Hepatocyte (in vitro differentiated cells): ENCODE results near the gene CHMP5. TPM values are rescaled to one million over a fixed set of nuclear protein-coding genes. Genes with fewer than 3 reads are reported as not detected.

Source experiments
- DNase-seq: peaks from one replicate; pipeline ENCODE4 v3.0.0-alpha.2; 2016; ENCODE audit warnings: low spot score
- H2AFZ ChIP-seq: fragments of 200-600 bp; sonication (generic); 2 replicates; pipeline ENCODE4 v1.6.0; 2016; ENCODE audit warnings: antibody characterized with exemption, mild to moderate bottlenecking
- H3K27ac ChIP-seq: fragments of 200-600 bp; sonication (generic); 2 replicates; pipeline ENCODE4 v1.5.1; 2016; ENCODE audit warnings: mild to moderate bottlenecking
- H3K27me3 ChIP-seq: fragments of 200-600 bp; sonication (generic); 2 replicates; pipeline ENCODE4 v1.6.1; 2016
- H3K36me3 ChIP-seq: fragments of 200-600 bp; sonication (generic); replicated peaks from 2 replicates; pipeline ENCODE4 v1.5.1; 2016; ENCODE audit warnings: low read depth; ENCODE audit not compliant: insufficient read depth
- H3K4me1 ChIP-seq: fragments of 200-600 bp; sonication (generic); 2 replicates; pipeline ENCODE4 v1.5.1; 2016; ENCODE audit warnings: mild to moderate bottlenecking, moderate library complexity; ENCODE audit not compliant: insufficient read depth
- H3K4me2 ChIP-seq: fragments of 200-600 bp; sonication (generic); 2 replicates; pipeline ENCODE4 v1.6.0; 2016
- H3K4me3 ChIP-seq: fragments of 200-600 bp; sonication (generic); 2 replicates; pipeline ENCODE4 v1.5.1; 2016; ENCODE audit warnings: mild to moderate bottlenecking
- H3K79me2 ChIP-seq: fragments of 200-600 bp; sonication (generic); 2 replicates; pipeline ENCODE4 v1.6.0; 2017; ENCODE audit warnings: mild to moderate bottlenecking
- H3K9me2 ChIP-seq: fragments of 200-600 bp; sonication (generic); replicated peaks from 2 replicates; pipeline ENCODE4 v1.6.0; 2017; ENCODE audit warnings: mild to moderate bottlenecking; ENCODE audit not compliant: insufficient read depth
- H3K9me3 ChIP-seq: fragments of 200-600 bp; sonication (generic); 2 replicates; pipeline ENCODE4 v1.5.1; 2016; ENCODE audit warnings: low read depth, mild to moderate bottlenecking
- H4K20me1 ChIP-seq: fragments of 200-600 bp; sonication (generic); 2 replicates; pipeline ENCODE4 v1.6.0; 2016; ENCODE audit warnings: mild to moderate bottlenecking; ENCODE audit not compliant: insufficient read depth, poor library complexity, severe bottlenecking
- EZH2 ChIP-seq: fragments of 200-600 bp; sonication (generic); IDR thresholded peaks from 2 replicates; pipeline ENCODE4 v1.6.1; 2016; ENCODE audit warnings: antibody characterized with exemption, mild to moderate bottlenecking, borderline replicate concordance
- EZH2phosphoT487 ChIP-seq: fragments of 200-600 bp; sonication (generic); IDR thresholded peaks from one replicate; pipeline ENCODE4 v1.6.1; 2018; ENCODE audit warnings: antibody characterized with exemption, mild to moderate bottlenecking, low read depth, moderate library complexity; ENCODE audit not compliant: unreplicated experiment, severe bottlenecking
- WGBS: methylation state at CpG from one replicate; pipeline ENCODE4 v1.1.6; 2016; ENCODE audit warnings: low lambda C conversion rate; ENCODE audit errors: missing lambda C conversion rate; 5-methylcytosine and 5-hydroxymethylcytosine counted together
- polyA plus RNA-seq: library from polyadenylated mRNA; unstranded; fragments of >200 nt; fragmentation: Nextera tagmentation; extraction: Ambion mirVana; gene quantifications from 2 replicates; pipeline ENCODE4 v1.2.1, GENCODE V29; 2016
- total RNA-seq: library from RNA; depleted of rRNA; stranded (reverse); fragments of >200 nt; gene quantifications from 2 replicates; pipeline ENCODE4 v1.2.3, GENCODE V29; 2014
- TF ChIP-seq, protein P1 (sequence below): fragments of 200-600 bp; sonication (generic); IDR thresholded peaks from 2 replicates; pipeline ENCODE4 v1.5.1; 2016; ENCODE audit warnings: antibody characterized with exemption, mild to moderate bottlenecking; ENCODE audit not compliant: poor library complexity

CHMP5 gene
- total and polyA plus RNA-seq, 2 experiments from 2014 or later, result 91.5 to 109 TPM

DNA sequence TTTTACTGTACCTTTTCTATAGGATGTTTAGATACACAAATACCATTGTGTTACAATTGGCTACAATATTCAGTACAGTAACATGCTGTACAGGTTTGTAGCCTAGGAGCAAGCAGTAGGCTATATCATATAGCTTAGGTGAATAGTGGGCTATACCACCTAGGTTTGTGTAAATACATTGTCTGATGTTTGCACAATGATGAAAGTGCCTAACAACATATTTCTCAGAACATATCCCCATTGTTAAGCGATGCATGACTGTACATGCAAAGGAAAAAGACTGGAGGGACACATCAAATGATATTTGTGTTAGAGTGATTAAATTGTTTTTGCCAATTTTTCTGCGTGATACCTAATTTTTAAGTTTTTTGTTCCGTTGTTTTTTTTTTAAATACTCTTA, 5.3 kb downstream of the CHMP5 start:
- H4K20me1 ChIP-seq, result no peaks in the 10 kb centered on the region
- no peak for DNase-seq
- H3K4me3 ChIP-seq, result no peak overlapping the region
- peaks cover 3% of the 10 kb centered on the region for H3K36me3 ChIP-seq
- H3K9me3 ChIP-seq, result no peaks in the 10 kb centered on the region
- WGBS, result 98% methylated on average over 3 of the region's 3 CpGs
- TF ChIP-seq, protein P1, sequence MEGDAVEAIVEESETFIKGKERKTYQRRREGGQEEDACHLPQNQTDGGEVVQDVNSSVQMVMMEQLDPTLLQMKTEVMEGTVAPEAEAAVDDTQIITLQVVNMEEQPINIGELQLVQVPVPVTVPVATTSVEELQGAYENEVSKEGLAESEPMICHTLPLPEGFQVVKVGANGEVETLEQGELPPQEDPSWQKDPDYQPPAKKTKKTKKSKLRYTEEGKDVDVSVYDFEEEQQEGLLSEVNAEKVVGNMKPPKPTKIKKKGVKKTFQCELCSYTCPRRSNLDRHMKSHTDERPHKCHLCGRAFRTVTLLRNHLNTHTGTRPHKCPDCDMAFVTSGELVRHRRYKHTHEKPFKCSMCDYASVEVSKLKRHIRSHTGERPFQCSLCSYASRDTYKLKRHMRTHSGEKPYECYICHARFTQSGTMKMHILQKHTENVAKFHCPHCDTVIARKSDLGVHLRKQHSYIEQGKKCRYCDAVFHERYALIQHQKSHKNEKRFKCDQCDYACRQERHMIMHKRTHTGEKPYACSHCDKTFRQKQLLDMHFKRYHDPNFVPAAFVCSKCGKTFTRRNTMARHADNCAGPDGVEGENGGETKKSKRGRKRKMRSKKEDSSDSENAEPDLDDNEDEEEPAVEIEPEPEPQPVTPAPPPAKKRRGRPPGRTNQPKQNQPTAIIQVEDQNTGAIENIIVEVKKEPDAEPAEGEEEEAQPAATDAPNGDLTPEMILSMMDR, result no peak
- TF ChIP-seq EZH2phosphoT487, result no peak
- TF ChIP-seq EZH2, result no peak
- no peaks in the 10 kb centered on the region for H3K27me3 ChIP-seq
- peaks cover 7% of the 10 kb centered on the region for H3K4me1 ChIP-seq
- no peak overlapping the region for H3K27ac ChIP-seq
- H3K4me2 ChIP-seq, result no peak overlapping the region
- H3K79me2 ChIP-seq, result peaks cover 39% of the 10 kb centered on the region
- H2AFZ ChIP-seq, result no peak overlapping the region
- H3K9me2 ChIP-seq, result no peaks in the 10 kb centered on the region

DNA sequence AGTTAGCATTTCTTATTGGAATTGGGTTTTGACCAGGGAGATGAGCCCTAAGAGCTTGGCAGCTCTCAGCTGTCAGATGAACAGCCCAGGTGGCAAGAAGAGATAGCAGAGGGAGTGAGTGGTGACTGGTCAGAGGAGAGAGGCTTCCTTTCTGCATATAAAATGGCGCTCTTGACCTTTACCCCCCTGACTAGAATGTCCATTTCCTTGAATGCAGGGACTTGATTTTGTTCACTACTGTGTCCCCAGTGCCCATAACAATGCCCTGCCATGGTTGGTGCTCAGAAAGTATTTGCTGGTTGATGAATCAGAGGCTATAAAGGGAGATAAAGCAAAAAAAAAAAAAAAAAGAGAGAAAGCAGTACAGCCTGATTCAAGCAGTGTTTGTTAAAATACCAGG, 7.2 kb downstream of the CHMP5 start:
- TF ChIP-seq, protein P1, result no peak
- TF ChIP-seq EZH2phosphoT487 (no peak), EZH2 (no peak)
- WGBS, result 76% methylated on average over 1 of the region's 1 CpG
- Histone ChIP-seq H3K79me2 (peaks cover 22% of the 10 kb centered on the region), H3K36me3 (peaks cover 3% of the 10 kb centered on the region), H3K27ac (peak overlapping the region; percentile 69), H3K4me3 (no peak overlapping the region), H4K20me1 (no peaks in the 10 kb centered on the region), H3K9me3 (no peaks in the 10 kb centered on the region), H3K4me2 (no peak overlapping the region), H3K27me3 (no peaks in the 10 kb centered on the region), H3K4me1 (no peaks in the 10 kb centered on the region), H2AFZ (no peak overlapping the region), H3K9me2 (no peaks in the 10 kb centered on the region)
- DNase-seq, result peak; percentile 26

DNA sequence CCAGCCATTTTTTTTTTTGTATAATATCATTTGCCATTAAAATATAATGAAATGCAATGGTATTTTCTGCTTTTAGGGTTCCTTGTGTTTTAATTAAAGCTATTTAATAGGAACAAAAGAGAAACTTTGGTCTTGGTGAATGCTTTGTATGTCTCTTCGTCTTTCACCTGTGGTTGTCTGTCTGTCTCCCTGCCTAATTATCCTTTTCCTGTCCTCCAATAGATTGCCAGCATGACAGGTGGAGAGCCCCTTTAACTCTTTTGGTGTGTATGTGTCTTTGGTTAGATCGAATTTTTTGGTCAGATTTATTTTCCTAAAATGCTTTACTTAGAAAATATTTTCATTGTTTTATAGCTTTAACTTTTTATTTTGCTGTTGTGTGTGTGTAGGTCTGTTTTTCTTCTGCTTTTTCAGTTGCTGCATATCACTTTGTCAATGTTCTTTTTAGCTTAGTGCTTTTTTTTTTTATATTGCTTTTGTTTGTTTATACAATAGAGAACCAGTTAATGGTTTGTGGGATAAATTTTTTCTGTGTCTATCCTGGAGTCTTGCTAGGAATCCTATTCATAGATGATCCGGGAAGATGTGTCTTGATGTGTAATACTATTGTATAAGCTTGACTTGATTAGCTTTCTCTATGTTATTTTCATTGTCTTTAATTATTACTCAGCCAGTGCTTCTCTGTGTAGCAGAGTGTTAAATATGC, 8.6 kb downstream of the CHMP5 start:
- H3K4me2 ChIP-seq, result no peak overlapping the region
- TF ChIP-seq EZH2 (no peak), EZH2phosphoT487 (no peak)
- TF ChIP-seq, protein P1, result no peak
- no peaks in the 10 kb centered on the region for H3K9me3 ChIP-seq
- H3K27ac ChIP-seq, result no peak overlapping the region
- no peak overlapping the region for H2AFZ ChIP-seq
- H3K4me3 ChIP-seq, result no peak overlapping the region
- no peaks in the 10 kb centered on the region for H3K4me1 ChIP-seq
- no peaks in the 10 kb centered on the region for H3K27me3 ChIP-seq
- peaks cover 3% of the 10 kb centered on the region for H3K36me3 ChIP-seq
- no peak for DNase-seq
- H3K79me2 ChIP-seq, result peaks cover 15% of the 10 kb centered on the region
- H4K20me1 ChIP-seq, result no peaks in the 10 kb centered on the region
- 90% methylated on average over 3 of the region's 3 CpGs for WGBS
- H3K9me2 ChIP-seq, result no peaks in the 10 kb centered on the region

DNA sequence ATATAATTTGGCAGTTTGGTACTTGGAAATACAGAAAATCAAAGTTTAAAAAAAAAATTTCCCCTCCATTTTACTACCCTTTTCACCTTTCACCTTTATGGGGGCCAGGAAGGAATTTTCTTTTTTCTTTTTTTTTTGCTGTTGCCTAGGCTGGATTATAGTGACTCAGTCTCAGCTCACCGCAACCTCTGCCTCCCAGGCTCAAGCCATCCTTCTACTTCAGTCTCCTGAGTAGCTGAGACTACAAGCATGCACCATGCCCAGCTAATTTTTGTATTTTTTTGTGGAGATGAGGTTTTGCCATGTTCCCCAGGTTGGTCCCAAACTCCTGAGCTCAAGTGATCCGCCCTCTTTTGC, 9.1 kb downstream of the CHMP5 start:
- 97% methylated on average over 2 of the region's 2 CpGs for WGBS

More for the DNA sequence above, 9.1 kb downstream of the CHMP5 start:
- Histone ChIP-seq H4K20me1 (no peaks in the 10 kb centered on the region), H2AFZ (no peak overlapping the region), H3K9me3 (no peaks in the 10 kb centered on the region), H3K27me3 (no peaks in the 10 kb centered on the region), H3K27ac (no peak overlapping the region), H3K79me2 (peaks cover 15% of the 10 kb centered on the region), H3K36me3 (peaks cover 3% of the 10 kb centered on the region), H3K9me2 (no peaks in the 10 kb centered on the region), H3K4me2 (no peak overlapping the region), H3K4me3 (no peak overlapping the region), H3K4me1 (no peaks in the 10 kb centered on the region)
- no peak for TF ChIP-seq EZH2phosphoT487
- no peak for TF ChIP-seq EZH2
- TF ChIP-seq, protein P1, result no peak
- no peak for DNase-seq
